Activated naive CD4-positive, alpha-beta T cell treated with anti-CD3 and anti-CD28 coated beads for 36 hours (primary cell): Measurements from ENCODE around the gene ZW10. TPM values are rescaled to one million over a fixed set of nuclear protein-coding genes. Genes with fewer than 3 reads are reported as not detected.
A peak's percentile ranks its signal among the peaks of the same experiment; 100 is the strongest.
"Not testable (repeated sequence)": the region's sequence is repeated elsewhere in the genome, so short reads cannot be mapped to it uniquely, and the experiment has no call there.

Experiments used
- CTCF ChIA-PET: fragments of 350-600 bp; sonication (Branson Sonifier 250); formaldehyde crosslinking; loops from one replicate; lab custom pipeline; 2021; ENCODE audit warnings: antibody characterized with exemption; lab: Charles Lee
- DNase-seq: peaks from one replicate; pipeline ENCODE4 v3.0.0-alpha.2; 2020
- H3K27ac Mint-ChIP-seq: one replicate; pipeline ENCODE4 v1.8.0; 2021; ENCODE audit warnings: mild to moderate bottlenecking, mixed read lengths
- H3K27me3 Mint-ChIP-seq: one replicate; pipeline ENCODE4 v1.8.0; 2021; ENCODE audit warnings: low read depth, mixed read lengths
- H3K36me3 Mint-ChIP-seq: one replicate; pipeline ENCODE4 v1.8.0; 2021; ENCODE audit warnings: low read depth, mixed read lengths
- H3K4me1 Mint-ChIP-seq: one replicate; pipeline ENCODE4 v1.8.0; 2021; ENCODE audit warnings: low read depth, mixed read lengths
- H3K4me3 Mint-ChIP-seq: one replicate; pipeline ENCODE4 v1.8.0; 2021; ENCODE audit warnings: mild to moderate bottlenecking, moderate library complexity, mixed read lengths
- H3K9me3 Mint-ChIP-seq: one replicate; pipeline ENCODE4 v1.8.0; 2021; ENCODE audit warnings: mixed read lengths
- intact Hi-C: fragments of 100-400 bp; cut with micrococcal nuclease; formaldehyde crosslinking; loops from one replicate; pipeline ENCODE4 v1.15.1; 2023
- total RNA-seq, 2 experiments: library from RNA; stranded (reverse); gene quantifications; one replicate each; pipeline ENCODE4 v1.2.3, GENCODE V29; 2021

ZW10 gene
- total RNA-seq, 2 experiments from 2014 or later, result 10.7 to 11.6 TPM

- DNase-seq, H3K4me1 Mint-ChIP-seq, intact Hi-C loops, H3K9me3 Mint-ChIP-seq, CTCF ChIA-PET, H3K27ac Mint-ChIP-seq, H3K4me3 Mint-ChIP-seq, H3K36me3 Mint-ChIP-seq: not testable (repeated sequence)
- peaks cover 11% of the 10 kb centered on the region for H3K27me3 Mint-ChIP-seq
These were observed 15.5 kb upstream of the ZW10 start for GRCh38 chr11:113789016-113789415.

GRCh38 chr11:113782134-113782533 lies 8.6 kb upstream of the ZW10 start:
- Mint-ChIP-seq H3K27me3 (peaks cover 6% of the 10 kb centered on the region), H3K27ac (no peak overlapping the region), H3K4me3 (no peak overlapping the region), H3K36me3 (no peaks in the 10 kb centered on the region), H3K4me1 (no peaks in the 10 kb centered on the region), H3K9me3 (no peaks in the 10 kb centered on the region)
- intact Hi-C loops, result no loop called here
- DNase-seq, result no peak
- CTCF ChIA-PET, result no interaction called here

- Mint-ChIP-seq H3K4me3 (no peak overlapping the region), H3K36me3 (no peaks in the 10 kb centered on the region), H3K27me3 (peaks cover 4% of the 10 kb centered on the region), H3K4me1 (no peaks in the 10 kb centered on the region), H3K27ac (no peak overlapping the region), H3K9me3 (no peaks in the 10 kb centered on the region)
- DNase-seq, result no peak
- CTCF ChIA-PET, result no interaction called here
- intact Hi-C loops, result no loop called here
These were observed 8.2 kb upstream of the ZW10 start for GRCh38 chr11:113781682-113782081.

- Mint-ChIP-seq H3K4me3 (no peak within 1 kb of the TSS), H3K27me3 (peaks cover 3% of the 10 kb centered on the region), H3K36me3 (no peaks in the 10 kb centered on the region), H3K27ac (no peak within 1 kb of the TSS), H3K4me1 (peaks cover under 1% of the 10 kb centered on the region), H3K9me3 (no peaks in the 10 kb centered on the region)
- DNase-seq, result no peak
- CTCF ChIA-PET, result no interaction called here
- intact Hi-C loops, result loop anchor here (10.0 kb wide), 2 partner anchors 625 to 1695 kb away; partner anchors contain the start of genes C11orf71, RBM7, SDHD and TIMM8B
These were observed 6.0 kb upstream of the ZW10 start, which contains the start of gene CLDN25 for GRCh38 chr11:113779496-113779895. CLDN25 (plus strand) TSS chr11:113779796; CDS start chr11:113779796, 0 bp downstream.

GRCh38 chr11:113778111-113778910 lies 4.8 kb upstream of the ZW10 start:
- intact Hi-C loops, result loop anchor here (10.0 kb wide), 2 partner anchors 626 to 1694 kb away; partner anchors contain the start of genes C11orf71, RBM7, SDHD and TIMM8B
- no peak overlapping the region for H3K27ac Mint-ChIP-seq
- CTCF ChIA-PET, result no interaction called here
- no peak for DNase-seq
- no peaks in the 10 kb centered on the region for H3K9me3 Mint-ChIP-seq
- H3K4me3 Mint-ChIP-seq, result no peak overlapping the region
- peaks cover 4% of the 10 kb centered on the region for H3K4me1 Mint-ChIP-seq
- peaks cover 2% of the 10 kb centered on the region for H3K36me3 Mint-ChIP-seq
- peaks cover 3% of the 10 kb centered on the region for H3K27me3 Mint-ChIP-seq

GRCh38 chr11:113774174-113774503 lies 647 bp upstream of the ZW10 start:
- H3K27ac Mint-ChIP-seq, result no peak overlapping the region
- peak overlapping the region; percentile 100 for H3K4me3 Mint-ChIP-seq
- peaks cover 11% of the 10 kb centered on the region for H3K36me3 Mint-ChIP-seq
- no peak for DNase-seq
- intact Hi-C loops, result loop anchor here (5.0 to 10.0 kb wide), 4 partner anchors 403 to 1689 kb away; partner anchors contain the start of genes C11orf71, PTS, RBM7 and SDHD
- CTCF ChIA-PET, result interaction anchor here (0.8 to 1.6 kb wide), 3 partner anchors 10 to 38 kb away, joined by 3 to 4 read pairs (median 3); no protein-coding TSS in a partner anchor
- peaks cover 19% of the 10 kb centered on the region for H3K4me1 Mint-ChIP-seq
- no peaks in the 10 kb centered on the region for H3K9me3 Mint-ChIP-seq
- no peaks in the 10 kb centered on the region for H3K27me3 Mint-ChIP-seq

GRCh38 chr11:113773092-113773415 lies 438 bp downstream of the ZW10 start:
- intact Hi-C loops, result loop anchor here (1.0 to 10.0 kb wide), 8 partner anchors 36 to 1688 kb away; partner anchors contain the start of genes C11orf71, PTS, RBM7 and SDHD

GRCh38 chr11:113771964-113772363 lies 1.5 kb downstream of the ZW10 start:
- DNase-seq, result no peak
- Mint-ChIP-seq H3K4me1 (peaks cover 23% of the 10 kb centered on the region), H3K9me3 (no peaks in the 10 kb centered on the region), H3K36me3 (peaks cover 25% of the 10 kb centered on the region), H3K27me3 (no peaks in the 10 kb centered on the region), H3K4me3 (peak overlapping the region; percentile 100), H3K27ac (no peak overlapping the region)
- CTCF ChIA-PET, result no interaction called here
- intact Hi-C loops, result loop anchor here (2.0 to 10.0 kb wide), 5 partner anchors 35 to 1687 kb away; partner anchors contain the start of genes C11orf71, PTS, RBM7 and SDHD

More at GRCh38 chr11:113773092-113773415, 438 bp downstream of the ZW10 start:
- Mint-ChIP-seq H3K36me3 (peaks cover 16% of the 10 kb centered on the region), H3K27ac (peak overlapping the region; percentile 96), H3K4me3 (peak overlapping the region; percentile 100), H3K9me3 (no peaks in the 10 kb centered on the region), H3K4me1 (peaks cover 19% of the 10 kb centered on the region), H3K27me3 (no peaks in the 10 kb centered on the region)
- CTCF ChIA-PET, result interaction anchor here (0.6 to 1.6 kb wide), 6 partner anchors 11 to 47 kb away, joined by 3 to 5 read pairs (median 4); no protein-coding TSS in a partner anchor
- no peak for DNase-seq

- no peak for DNase-seq
- Mint-ChIP-seq H3K9me3 (peaks cover 2% of the 10 kb centered on the region), H3K4me3 (no peak overlapping the region), H3K4me1 (peaks cover 6% of the 10 kb centered on the region), H3K27ac (no peak overlapping the region), H3K27me3 (no peaks in the 10 kb centered on the region), H3K36me3 (peaks cover 44% of the 10 kb centered on the region)
- CTCF ChIA-PET, result no interaction called here
- intact Hi-C loops, result no loop called here
These were observed 8.8 kb downstream of the ZW10 start for GRCh38 chr11:113764527-113765219.

- H3K27ac Mint-ChIP-seq, H3K27me3 Mint-ChIP-seq, H3K4me1 Mint-ChIP-seq, CTCF ChIA-PET, H3K9me3 Mint-ChIP-seq, intact Hi-C loops, H3K4me3 Mint-ChIP-seq, DNase-seq: not testable (repeated sequence)
- H3K36me3 Mint-ChIP-seq, result peaks cover 46% of the 10 kb centered on the region
These were observed 10.5 kb downstream of the ZW10 start for GRCh38 chr11:113763040-113763439.

- DNase-seq, result no peak
- CTCF ChIA-PET, result no interaction called here
- no peaks in the 10 kb centered on the region for H3K27me3 Mint-ChIP-seq
- H3K4me3 Mint-ChIP-seq, result no peak overlapping the region
- no peak overlapping the region for H3K27ac Mint-ChIP-seq
- intact Hi-C loops, result no loop called here
- peaks cover 51% of the 10 kb centered on the region for H3K36me3 Mint-ChIP-seq
- H3K4me1 Mint-ChIP-seq, result no peaks in the 10 kb centered on the region
- peaks cover 2% of the 10 kb centered on the region for H3K9me3 Mint-ChIP-seq
These were observed 13.3 kb downstream of the ZW10 start for GRCh38 chr11:113760241-113760640.

- Mint-ChIP-seq H3K27me3 (no peaks in the 10 kb centered on the region), H3K36me3 (peaks cover 27% of the 10 kb centered on the region), H3K27ac (no peak overlapping the region), H3K9me3 (no peaks in the 10 kb centered on the region), H3K4me1 (no peaks in the 10 kb centered on the region), H3K4me3 (no peak overlapping the region)
- no peak for DNase-seq
- intact Hi-C loops, result no loop called here
- CTCF ChIA-PET, result no interaction called here
These were observed 20.6 kb downstream of the ZW10 start for GRCh38 chr11:113752932-113753331.
